ENCODE measurements around the gene GPLD1.

Gene GPLD1

DNA sequence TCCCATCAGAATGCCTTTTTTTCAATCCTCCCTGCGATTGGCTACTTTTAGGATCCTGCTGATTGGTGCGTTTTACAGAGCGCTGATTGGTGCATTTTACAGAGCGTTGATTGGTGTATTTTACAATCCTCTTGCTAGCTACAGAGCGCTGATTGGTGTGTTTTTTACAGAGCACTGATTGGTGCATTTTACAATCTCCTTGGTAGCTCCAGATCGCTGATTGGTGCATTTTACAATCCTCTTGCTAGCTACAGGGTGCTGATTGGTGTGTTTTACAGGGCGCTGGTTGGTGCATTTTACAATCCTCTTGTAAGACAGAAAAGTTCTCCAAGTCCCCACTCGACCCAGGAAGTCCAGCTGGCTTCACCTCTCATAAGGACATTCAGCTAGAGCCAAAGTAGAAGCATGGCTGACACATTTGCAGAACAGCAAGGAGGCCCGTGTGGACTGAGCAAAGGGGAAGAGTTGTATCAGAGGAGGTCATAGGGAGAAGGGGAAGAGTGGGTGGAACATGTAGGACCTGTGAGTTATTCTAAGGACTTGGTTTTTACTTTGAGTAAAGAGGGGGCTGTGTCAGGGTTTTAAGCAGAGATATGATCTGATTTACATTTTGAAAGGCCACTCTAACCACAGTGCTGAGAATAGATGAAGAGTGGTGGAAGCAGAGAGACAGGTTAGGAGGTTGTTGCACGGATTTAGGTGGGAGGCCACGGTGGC lies 8.0 kb upstream of the GPLD1 start:
- no peak for DNase-seq

DNA sequence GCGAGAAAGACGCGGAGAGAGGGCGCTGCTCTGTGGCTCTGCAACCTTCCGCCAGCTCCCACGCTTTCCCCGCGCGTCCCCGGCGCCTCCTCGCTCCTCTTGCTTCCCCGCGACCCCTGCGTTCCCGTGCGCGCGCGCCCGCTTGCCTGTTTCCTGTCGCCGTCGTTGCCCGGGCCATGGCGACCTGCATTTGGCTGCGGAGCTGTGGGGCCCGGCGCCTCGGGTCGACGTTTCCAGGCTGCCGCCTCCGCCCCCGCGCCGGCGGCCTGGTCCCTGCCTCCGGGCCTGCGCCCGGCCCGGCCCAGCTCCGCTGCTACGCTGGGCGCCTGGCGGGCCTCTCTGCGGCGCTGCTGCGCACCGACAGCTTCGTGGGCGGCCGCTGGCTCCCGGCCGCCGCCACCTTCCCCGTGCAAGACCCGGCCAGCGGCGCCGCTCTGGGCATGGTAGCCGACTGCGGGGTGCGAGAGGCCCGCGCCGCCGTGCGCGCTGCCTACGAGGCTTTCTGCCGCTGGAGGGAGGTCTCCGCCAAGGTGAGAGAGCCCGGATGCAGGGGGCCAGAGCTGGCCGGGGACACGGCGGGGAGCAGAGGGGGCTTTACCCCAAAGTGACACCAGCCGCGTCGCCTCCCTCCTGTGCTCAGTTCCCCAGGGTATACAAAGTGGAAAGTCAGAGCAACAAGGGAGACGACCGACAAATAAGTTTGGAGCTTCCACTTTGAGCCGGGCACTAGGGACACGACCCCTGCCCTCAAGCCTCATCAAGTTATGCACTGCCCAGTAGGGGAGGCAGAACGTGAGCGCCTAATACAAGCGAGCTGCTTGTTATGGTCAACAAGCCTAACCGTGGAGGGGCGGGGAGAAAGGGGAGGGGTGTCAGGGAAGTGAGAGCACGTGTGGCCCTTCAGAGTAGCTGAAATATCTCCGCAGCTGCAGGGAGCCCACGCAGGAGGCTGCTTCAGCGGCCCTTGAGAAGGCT lies 5.7 kb upstream of the GPLD1 start, which contains the start of gene ALDH5A1:
Gene ALDH5A1 (plus strand): TSS at position 149 of the 975 bp plus-strand sequence. CDS start 28 bp downstream, at position 177.
- peak; percentile 73 for DNase-seq

DNA sequence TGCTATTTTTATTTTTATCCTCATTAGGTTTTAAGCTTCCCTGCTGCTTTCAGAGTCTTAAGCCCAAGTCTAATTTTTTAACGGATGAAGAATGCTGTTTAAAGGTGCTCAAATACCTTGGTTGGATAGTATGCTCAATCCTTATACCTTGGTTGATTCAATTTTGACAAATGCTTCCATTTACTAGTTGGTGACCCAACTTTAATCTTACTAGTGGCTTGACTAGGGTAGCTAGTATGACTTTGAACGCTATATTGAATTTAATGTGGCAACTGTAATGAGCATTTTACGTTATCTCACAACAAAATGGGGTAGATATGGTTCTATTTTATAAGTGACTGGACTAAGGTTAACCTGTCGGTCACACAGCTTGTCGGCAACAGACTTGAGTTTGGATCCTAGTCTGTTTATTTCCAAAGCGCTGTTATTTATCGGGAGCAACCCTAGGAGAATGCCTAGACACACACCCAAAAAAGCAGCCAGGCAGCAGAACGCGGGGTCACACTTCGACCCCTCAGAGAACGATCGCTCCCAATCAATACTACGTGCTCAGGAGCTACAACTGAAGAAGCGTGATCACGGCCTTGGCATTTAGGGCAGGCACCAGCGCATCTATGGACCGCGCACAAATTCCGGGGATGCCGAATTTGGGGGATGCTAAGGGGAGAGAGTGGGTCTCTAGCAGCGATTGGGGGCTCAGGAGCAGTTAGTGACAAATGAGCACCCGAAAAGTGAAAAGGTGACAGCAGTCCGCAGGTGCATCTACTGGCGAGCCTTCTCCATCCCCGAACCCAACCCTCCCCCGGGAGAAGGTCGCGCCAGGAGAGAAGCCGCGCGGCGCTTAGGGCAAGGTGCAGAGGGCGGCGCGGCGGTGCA lies 4.8 kb upstream of the GPLD1 start:
- DNase-seq, result no peak

DNA sequence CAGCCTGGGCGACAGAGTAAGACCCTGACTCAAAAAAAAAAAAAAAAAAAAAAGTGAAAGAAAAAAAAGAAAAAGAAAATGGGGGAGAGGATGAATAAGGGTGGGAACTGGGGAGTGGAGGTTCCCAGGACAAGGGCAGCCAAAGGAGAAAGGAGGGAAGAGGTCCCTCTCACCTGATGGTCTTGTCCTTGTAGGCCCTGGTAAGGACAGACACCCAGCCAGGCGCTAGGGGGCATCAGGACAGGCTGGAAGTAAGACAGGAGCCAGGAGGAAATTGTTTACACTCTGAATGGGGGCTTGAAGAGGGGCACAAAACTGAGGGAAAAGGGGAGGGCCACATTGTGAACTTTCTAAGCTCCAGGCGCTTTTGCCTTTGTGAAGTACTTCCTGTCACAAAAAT lies 3.1 kb upstream of the GPLD1 start:
- no peak for DNase-seq

DNA sequence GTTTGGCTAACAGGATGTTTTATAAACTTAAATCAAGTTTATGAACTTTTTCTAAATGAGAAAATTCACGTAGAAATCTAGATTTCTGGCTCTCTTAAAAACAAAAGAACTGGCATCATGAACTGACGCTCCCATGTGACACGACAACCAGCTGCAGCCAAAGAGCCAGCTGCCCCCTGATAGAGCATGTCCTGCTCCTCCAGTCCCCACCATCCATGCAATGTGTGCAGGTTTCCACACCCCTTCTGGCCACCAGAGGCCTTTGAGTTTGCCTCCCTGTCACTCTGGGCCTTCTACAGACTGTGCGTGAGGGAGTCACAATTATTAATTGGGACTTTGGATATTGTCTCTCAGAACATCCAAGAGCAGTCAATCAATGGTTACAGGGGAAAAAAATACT lies 1.6 kb upstream of the GPLD1 start:
- DNase-seq, result no peak

DNA sequence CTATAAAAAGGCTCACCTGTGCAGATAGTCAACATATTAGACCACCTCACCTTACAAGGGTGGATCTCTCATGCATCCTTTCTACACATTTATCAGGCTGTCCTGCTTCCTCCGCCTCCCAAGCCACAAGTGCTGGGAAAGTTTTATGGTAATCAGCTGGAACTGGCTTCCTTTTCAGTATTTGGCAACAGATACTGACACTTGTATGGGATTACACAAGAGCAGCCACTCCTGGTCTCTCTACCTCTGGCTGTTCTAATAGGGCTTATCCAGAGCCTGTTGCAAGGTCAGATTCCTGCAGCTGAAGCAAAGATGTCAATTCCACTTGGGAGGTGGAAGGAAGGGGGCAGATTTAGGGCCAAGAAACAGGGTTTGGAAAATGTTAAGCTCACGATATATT lies 503 bp upstream of the GPLD1 start:
- no peak for DNase-seq

DNA sequence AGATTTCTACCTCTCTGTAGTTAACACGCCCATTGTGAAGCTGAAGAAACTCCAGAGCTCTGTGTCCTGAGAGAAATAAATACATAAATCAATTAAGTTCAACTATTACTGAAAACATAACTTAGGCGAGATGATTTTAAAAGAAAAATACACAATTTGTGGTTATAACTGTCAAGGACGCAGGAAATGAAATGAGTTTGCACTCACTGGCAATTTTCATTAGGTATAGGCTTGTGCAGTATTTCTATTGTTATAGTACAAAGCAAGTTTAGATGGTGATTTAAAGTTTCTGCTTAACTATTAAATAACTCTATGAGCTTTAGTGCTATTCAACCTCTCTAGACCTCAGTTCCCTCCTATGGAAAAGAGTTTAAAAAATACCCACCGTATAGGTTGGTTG lies 3.3 kb downstream of the GPLD1 start:
- DNase-seq, result no peak

DNA sequence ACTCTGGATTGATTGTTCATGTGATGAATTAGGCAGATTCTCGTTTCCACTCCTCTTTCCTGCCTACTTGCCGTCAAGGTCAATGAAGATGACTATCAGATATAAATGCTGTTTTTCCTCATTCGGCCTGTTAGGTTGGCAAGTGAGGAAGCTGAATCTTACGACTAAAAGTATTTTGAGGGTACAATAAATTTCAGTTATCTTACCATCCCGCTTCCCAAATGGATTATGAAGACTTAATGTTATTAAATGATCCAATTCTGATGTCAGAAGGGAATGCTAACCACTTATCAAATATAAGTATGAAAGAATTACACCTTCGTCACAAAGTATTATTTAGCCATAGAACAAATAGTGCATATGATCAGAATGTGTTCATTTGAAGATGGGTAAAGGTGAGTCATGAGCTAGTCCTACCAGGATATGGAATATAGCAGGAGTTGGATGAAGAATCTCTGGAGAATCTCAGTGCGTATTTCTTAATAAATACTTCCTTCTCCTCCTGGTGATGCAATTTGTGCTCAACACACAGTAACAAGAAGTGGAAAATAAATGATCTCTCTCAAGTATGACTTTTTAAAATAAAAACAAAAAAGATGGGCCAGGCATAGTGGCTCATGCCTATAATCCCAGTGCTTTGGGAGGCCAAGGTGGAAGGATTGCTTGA lies 4.6 kb downstream of the GPLD1 start:
- DNase-seq, result no peak

DNA sequence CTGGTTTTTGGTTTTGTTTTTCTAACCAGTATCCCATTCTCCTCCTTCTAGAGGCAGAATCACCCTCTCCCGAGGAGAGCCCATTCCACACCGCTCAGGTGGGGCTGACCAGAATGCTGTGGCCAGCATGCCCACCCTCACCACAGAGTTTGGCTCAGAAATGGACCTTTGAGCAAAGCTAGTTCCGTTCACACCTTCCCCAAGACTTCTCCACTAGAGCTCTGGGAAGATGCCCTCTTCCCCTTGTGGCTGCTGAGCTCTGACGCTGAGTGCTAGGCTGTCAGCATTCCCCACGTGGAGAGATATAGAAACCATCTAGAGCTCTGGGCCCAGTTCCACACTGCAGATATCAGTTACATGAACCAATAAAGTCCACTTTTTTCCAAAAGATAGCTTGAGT lies 7.9 kb downstream of the GPLD1 start:
- no peak for DNase-seq

DNA sequence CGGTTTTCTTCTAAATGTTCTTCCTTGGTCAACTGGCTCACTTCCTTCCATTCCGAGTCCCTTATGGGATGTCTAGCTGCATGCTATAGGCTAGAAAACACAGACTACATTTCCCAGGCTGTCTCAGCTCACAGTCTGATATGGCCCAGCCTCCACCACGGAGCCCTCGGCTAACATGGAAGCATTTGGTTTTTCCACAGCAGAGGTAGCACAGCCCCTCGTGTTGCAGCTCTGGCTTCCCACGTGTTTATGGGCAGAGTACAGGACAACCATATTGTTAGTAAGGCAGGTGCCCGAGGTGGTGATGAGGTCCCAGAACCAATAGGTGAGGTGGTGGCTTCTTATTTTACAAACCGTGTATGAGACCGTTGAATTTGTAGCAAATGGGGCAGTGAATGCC lies 8.7 kb downstream of the GPLD1 start:
- no peak for DNase-seq

DNA sequence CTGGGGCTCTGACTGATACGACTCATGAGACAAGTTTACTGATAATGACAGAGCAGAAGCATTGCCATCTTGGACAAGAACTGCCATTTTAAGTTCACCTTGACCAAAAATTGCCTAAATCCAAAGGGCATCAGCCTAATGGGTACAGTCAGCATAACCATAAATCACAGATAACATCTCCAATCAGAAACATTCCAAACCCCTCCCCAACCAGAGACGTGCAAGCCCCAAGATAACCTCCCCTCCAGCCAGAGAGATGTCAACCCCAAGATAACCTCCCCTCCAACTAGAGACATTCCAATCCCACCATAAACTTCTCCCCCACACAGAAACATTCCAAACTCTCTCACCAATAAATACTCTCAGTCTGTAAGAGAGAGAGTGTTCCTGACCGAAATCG lies 10.5 kb downstream of the GPLD1 start:
- DNase-seq, result no peak

DNA sequence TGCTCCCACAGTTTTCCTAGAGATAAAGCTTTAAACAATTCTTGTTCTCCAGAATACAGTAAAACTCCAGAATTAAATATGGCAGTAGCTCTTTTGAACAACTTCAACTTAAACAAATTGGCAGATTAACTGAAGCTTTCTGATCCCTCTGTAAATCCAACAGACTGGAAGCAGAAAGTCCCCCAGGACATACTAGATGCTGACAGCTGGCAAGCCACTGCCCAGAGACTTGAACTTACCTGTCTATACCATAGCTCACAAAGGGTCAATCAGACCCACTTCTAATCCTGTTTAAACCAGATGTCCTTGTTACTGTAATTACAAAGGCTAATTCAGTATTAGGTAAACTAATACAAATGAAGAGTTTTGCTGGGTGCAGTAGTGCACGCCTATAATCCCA lies 12.3 kb downstream of the GPLD1 start:
- DNase-seq, result no peak

DNA sequence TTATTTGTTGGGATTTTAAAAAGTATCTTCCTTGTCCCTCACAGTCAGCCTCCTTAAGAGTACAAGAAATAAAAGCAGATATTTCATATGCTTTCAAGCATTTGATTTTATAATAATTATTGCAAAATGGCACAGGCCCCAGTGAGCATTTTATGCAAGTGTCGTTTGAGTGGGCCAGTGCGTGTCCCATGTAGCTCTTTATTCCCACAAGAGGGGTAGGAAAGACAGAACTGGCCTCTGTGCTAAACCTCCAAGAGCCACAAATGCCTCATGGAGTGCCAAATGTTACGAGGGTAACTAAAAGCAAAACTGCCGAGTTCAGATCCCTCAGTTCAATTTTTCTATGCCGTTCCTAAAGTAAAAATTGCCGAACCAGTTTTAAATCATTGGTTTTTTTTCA lies 12.7 kb downstream of the GPLD1 start:
- no peak for DNase-seq

DNA sequence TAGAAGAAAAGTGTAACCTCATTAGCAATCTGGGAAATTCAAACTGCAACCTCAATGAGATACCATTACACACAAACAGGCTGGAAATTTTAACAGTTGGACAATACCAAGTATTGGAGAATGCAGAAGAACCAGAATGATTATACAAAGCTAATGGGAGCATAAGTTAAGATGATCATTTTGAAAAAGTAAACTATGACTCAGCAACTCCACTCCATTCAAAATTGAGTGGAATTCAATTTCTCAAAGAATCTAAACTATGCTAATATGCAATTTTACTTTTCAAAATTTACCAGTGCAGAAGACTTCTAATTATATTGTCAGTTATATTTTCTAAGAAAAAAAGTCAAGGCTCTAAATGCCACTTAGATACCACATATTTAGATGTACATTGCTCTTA lies 17.2 kb downstream of the GPLD1 start:
- no peak for DNase-seq

DNA sequence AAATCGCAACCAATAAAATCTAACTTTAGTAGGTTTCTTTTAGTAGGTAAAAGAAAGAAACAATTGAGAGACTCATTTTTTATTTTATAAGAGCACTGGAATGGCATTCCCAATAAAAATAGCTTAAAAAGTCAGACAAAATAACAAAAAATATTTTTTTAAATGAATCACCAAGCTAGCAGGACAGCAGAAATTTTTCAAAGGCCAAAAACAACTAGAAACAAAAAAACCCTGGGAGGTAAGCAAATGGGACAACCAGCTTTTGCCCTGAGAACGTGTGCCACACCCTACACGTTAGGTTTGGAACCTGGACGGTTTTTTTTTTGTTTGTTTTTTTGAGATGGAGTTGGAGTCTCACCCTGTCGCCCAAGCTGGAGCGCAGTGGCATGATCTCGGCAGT lies 19.6 kb downstream of the GPLD1 start:
- no peak for DNase-seq

DNA sequence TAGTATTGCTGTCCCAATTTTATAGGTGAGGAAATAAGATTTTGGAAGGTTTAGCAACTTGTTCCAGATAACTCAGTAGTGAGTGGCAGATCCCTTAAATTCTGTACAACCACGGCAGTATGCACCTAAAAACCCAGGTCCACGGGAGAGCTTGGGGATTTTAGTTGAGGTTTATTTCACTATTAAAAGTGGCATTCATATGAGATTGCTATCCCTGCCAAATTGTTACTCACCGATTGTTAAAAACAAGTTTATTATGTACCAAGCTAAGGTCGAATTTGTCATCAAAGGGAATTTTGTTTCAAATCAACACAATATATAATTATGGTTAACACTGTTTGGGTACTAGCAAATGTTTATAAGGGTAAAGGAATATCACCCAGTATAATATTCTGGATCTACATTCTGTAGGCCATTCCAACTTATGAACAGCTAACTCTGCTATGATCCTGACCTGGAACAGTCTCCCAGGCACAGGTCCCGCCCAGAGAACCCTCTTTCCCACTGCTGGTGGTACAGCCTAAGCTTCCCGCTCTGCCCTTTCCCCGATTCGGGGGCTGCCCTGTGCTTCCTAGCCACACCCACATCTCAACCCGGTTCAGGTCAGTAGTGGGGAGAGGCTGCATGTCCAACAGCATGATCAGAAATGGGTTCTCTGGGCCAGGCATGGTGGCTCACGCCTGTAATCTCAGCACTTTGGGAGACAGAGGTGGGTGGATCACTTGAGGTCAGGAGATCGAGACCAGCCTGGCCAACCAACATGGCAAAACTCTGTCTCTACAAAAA lies 24.9 kb downstream of the GPLD1 start:
- no peak for DNase-seq

DNA sequence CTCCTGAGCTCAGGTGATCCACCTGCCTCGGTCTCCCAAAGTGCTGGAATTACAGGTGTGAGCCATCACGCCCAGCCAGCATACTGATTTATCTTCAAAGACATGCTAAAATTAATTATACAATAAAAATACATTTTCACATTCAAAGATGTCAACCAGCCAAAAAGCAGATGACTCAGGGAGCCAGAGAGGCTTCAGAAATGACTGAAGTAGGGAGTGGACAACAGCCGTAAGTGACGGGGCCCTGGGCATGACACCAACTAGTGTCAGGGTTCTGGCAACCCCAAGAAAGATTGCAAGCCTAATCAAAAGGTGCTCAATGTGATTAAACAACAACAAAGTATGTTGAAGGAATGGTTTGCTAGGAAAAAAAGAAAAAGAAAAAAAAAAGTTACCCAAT lies 28.4 kb downstream of the GPLD1 start:
- no peak for DNase-seq

DNA sequence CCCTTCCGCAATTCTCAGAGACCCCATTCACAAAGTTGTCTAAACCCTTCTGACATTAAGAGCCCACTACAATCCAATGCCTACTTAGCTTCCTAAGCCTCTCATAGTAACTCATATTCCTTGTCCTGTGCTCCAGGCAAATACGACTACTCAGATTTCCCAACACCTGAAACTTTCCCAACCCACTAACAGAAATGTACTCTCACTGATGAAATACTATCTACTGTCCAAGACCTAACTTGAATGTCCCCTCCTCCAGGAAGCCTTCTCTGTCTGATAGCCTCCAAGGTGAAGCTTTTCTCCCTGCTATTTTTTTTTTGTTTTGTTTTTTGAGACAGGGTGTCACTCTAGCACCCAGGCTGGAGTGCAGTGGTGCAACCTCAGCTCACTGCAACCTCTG lies 30.4 kb downstream of the GPLD1 start:
- DNase-seq, result no peak

DNA sequence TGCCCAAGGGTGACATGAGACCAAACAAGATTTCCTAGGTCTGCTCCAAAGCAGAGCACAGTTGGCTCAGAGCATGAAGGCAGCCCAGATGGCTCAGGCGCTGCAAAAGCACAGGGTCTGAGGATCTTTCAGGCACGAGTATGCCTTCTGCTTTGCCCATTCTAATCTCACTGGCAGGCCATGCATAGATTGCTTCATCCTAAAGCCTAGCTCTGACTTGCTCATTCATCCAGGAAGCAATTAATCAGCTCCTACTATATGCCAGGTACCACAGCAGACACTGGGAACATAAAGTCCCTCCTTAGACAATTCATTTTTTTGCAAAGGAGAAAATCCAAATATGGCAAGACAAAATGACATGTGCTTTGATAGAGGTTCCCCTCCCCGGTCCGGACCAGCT lies 31.2 kb downstream of the GPLD1 start:
- no peak for DNase-seq

DNA sequence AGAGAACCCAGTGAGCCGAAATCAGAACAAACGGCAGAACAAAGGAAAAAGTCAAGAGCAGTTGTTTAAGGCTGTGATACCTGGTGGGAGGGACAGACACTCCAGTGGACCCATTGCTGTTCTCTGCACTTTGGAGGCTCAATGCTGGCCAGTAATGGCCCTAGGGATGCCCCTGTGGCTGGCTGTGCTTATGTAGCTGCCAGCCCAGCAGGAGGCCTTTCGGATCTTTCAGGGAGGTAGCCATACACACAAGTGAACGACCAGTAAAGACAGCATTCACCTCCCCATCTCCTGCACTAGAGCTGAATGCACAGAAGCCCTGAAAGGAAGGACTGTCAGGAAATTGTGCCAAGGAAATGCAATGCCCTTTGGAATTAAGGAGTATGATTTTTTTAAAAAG lies 34.3 kb downstream of the GPLD1 start:
- DNase-seq, result no peak

DNA sequence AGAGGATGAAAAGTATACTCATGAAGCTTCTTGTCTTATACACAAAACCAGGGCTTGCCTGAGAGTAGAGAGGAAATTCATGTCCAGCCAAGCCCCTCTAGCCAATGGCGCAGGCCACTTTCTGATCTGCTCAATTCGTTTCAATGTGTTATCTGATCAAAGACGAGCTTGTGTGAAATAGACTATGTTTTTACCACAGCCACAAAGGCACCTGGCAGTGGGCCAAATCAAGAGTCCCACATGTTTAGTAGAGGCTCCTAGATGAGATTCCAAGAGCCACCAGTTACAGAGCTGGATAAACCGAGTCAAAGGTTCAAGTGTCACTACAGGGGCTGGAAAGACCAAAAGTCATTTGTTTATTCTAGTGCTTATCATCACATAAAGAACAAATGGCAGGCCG lies 34.9 kb downstream of the GPLD1 start:
- DNase-seq, result no peak

DNA sequence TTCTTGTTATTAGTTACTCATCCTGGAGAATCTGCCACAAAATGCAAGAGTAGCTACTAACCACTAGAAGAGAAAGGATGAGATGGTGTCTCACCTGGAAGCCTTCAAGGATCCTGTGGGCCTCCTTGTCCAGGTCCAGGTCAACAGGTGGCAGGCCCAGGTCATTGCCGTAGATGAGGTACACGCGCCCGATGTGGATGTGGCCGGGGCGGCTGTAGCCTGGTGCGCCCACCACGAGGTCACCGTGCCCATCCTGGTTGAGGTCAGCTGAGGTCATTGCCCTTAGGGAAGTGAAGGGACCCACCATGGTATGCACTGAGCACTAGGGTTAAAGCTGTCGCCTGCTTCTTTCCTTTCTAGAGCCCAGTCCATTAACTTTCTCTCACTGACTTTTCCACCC lies 35.5 kb downstream of the GPLD1 start:
- DNase-seq, result no peak
